H1 (cell line): ENCODE results near the gene DAPK1. TPM values are rescaled to one million over a fixed set of nuclear protein-coding genes. Genes with fewer than 3 reads are reported as not detected.

Experiments
- BRCA1 ChIP-seq: IDR thresholded peaks from 2 replicates; pipeline ENCODE4 v1.6.1; 2012; ENCODE audit warnings: low read depth, low read length, improper control_type of control experiment
- EGR1 ChIP-seq: IDR thresholded peaks from 2 replicates; pipeline ENCODE4 v1.6.1; 2011; ENCODE audit warnings: low read depth, low read length, borderline replicate concordance
- NRF1 ChIP-seq: IDR thresholded peaks from 2 replicates; pipeline ENCODE4 v1.6.1; 2011; ENCODE audit warnings: mild to moderate bottlenecking, low read depth, low read length, improper control_type of control experiment
- POU5F1 ChIP-seq: IDR thresholded peaks from 2 replicates; pipeline ENCODE4 v1.6.1; 2011; ENCODE audit warnings: low read depth, mild to moderate bottlenecking, low read length, moderate library complexity
- RBBP5 ChIP-seq: IDR thresholded peaks from 2 replicates; pipeline ENCODE4 v1.7.1; 2012; ENCODE audit warnings: low read depth, mild to moderate bottlenecking, inconsistent platforms, low read length, moderate library complexity, borderline replicate concordance
- SIX5 ChIP-seq: IDR thresholded peaks from 2 replicates; pipeline ENCODE4 v1.6.1; 2011; ENCODE audit warnings: mild to moderate bottlenecking, low read depth, low read length
- SP2 ChIP-seq: IDR thresholded peaks from 2 replicates; pipeline ENCODE4 v1.6.1; 2012; ENCODE audit warnings: mild to moderate bottlenecking, low read length, inconsistent platforms
- TAF1 ChIP-seq: IDR thresholded peaks from 2 replicates; pipeline ENCODE4 v1.6.1; 2011; ENCODE audit warnings: mild to moderate bottlenecking, low read depth, low read length
- polyA plus RNA-seq, 7 experiments: library from polyadenylated mRNA; depleted of rRNA in 3 of 7; stranded (reverse) in 5 of 7; unstranded in 2 of 7; fragments of >200 nt in 5 of 7; fragments of 200-250 nt in 2 of 7; gene quantifications; 1 replicate in 5 of 7; 2 replicates in 1 of 7; 4 replicates in 1 of 7; pipeline versions ENCODE4 v1.2.1 to v1.2.3, GENCODE V29; 2011 to 2013; ENCODE audit warnings: missing spikeins in 2 of 7, mixed read lengths in 2 of 7
- total RNA-seq: library from RNA; stranded (reverse); fragmentation: NEBNext Ultra II Directional; extraction: Animal tissue kit (Norgen Biotek cat#: 25700); gene quantifications from 2 replicates; pipeline ENCODE4 v1.2.1, GENCODE V29; 2021
- TF ChIP-seq, protein P1 (sequence below): IDR thresholded peaks from 2 replicates; pipeline ENCODE4 v1.6.1; 2012; ENCODE audit warnings: inconsistent platforms

Gene DAPK1
- total and polyA plus RNA-seq, 2 of the 8 experiments (the other 6 are each of a cell fraction or from before 2014, with no cell fraction given): 62.4 to 131 TPM

DNA sequence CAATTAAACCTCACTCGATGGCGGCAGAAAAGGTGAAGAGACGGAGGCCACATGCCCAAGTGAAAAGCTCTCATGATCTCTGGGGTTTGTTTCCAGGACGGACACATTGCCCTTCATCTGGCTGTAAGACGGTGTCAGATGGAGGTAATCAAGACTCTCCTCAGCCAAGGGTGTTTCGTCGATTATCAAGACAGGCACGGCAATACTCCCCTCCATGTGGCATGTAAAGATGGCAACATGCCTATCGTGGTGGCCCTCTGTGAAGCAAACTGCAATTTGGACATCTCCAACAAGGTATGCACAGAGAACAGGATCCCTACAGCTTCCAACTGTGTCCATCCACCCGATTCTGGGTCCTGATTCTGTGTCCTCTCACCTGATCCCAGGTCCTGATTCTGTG is 153.8 kb downstream of the DAPK1 start (continued):
- TF ChIP-seq RBBP5 (no peak), POU5F1 (no peak), BRCA1 (no peak), SP2 (no peak), EGR1 (no peak), SIX5 (no peak), NRF1 (no peak), TAF1 (no peak)
- TF ChIP-seq, protein P1, sequence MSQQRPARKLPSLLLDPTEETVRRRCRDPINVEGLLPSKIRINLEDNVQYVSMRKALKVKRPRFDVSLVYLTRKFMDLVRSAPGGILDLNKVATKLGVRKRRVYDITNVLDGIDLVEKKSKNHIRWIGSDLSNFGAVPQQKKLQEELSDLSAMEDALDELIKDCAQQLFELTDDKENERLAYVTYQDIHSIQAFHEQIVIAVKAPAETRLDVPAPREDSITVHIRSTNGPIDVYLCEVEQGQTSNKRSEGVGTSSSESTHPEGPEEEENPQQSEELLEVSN: no peak
